ENCODE measurements around the gene MKNK2.

- TF ChIP-seq CTCF (conservative IDR thresholded peaks at IDR 0.05; ENCODE audit: low read depth, low read length) (no peak), EZH2 (IDR thresholded peaks at IDR 0.05; ENCODE audit: low read length, unreplicated experiment) (no peak)
These were observed 47.2 kb downstream of the MKNK2 start for GRCh38 chr19:2003874-2004273.
